ENCODE measurements around the gene ABAT. TPM values are rescaled to one million over a fixed set of nuclear protein-coding genes. Genes with fewer than 3 reads are reported as not detected.

The ABAT gene
- total RNA-seq, 1 donor from 2014 or later: 3.8 TPM

GRCh38 chr16:8717892-8718415 is 43.5 kb downstream of the ABAT start:
- no peak for DNase-seq (ENCODE audit: low read depth)

DNA sequence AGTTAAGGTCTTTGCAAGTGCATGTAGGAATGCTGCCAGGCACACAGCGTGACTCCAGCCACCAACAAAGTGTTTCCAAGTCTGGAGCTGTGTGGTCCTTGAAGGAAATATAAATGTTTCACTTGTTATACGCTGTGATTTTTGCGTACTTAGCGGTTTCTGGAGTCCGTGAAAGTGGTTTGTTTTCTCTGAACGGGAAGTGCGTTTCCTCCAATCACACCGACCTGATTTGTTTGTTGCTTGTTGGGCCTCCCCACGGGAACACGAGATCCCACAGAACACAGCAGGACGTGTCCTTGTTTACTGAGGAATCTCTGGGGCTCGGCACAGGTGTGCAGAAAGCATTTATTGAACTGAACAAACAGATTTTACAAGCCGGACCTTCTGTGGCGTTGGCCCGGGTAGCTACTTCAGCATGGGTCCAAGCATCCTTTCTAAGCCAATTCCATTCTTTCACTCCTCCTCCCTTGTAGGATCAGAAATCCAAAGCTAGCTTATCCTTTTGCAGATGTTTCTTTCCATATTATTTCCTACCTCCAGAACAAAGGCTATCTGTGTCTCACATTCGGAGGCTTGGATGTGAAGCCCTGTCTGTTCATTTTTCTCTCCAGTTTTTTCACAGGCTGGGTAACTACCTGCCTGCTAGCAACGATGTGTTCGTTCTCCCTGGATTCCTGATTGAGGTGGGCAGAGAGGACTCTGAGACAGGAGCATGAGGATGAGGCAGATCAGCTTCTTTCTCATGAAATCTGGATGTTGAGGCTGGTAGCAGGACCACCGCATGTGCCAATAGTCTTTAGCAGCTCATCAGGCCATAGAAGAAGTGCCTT is 44.6 kb downstream of the ABAT start:
- no peak for DNase-seq (ENCODE audit: low read depth)

- peak; percentile 42 for DNase-seq (ENCODE audit: low read depth)
Observed at GRCh38 chr16:8720080-8720966, 45.9 kb downstream of the ABAT start.

GRCh38 chr16:8720967-8721308 is 46.5 kb downstream of the ABAT start:
- DNase-seq (ENCODE audit: low read depth): no peak

- DNase-seq (ENCODE audit: low read depth): no peak
Observed at GRCh38 chr16:8721336-8722024, 47.1 kb downstream of the ABAT start.

- DNase-seq (ENCODE audit: low read depth): no peak
Observed at GRCh38 chr16:8722025-8722348, 47.6 kb downstream of the ABAT start.

GRCh38 chr16:8725513-8726178 is 51.2 kb downstream of the ABAT start:
- DNase-seq (ENCODE audit: low read depth): no peak

- no peak for DNase-seq (ENCODE audit: low read depth)
Observed at GRCh38 chr16:8727131-8727806, 52.9 kb downstream of the ABAT start.

GRCh38 chr16:8727857-8728618 is 53.6 kb downstream of the ABAT start:
- no peak for DNase-seq (ENCODE audit: low read depth)

GRCh38 chr16:8729779-8730334 is 55.4 kb downstream of the ABAT start:
- DNase-seq (ENCODE audit: low read depth): no peak

- no peak for DNase-seq (ENCODE audit: low read depth)
Observed at GRCh38 chr16:8730335-8730915, 56.0 kb downstream of the ABAT start.

DNA sequence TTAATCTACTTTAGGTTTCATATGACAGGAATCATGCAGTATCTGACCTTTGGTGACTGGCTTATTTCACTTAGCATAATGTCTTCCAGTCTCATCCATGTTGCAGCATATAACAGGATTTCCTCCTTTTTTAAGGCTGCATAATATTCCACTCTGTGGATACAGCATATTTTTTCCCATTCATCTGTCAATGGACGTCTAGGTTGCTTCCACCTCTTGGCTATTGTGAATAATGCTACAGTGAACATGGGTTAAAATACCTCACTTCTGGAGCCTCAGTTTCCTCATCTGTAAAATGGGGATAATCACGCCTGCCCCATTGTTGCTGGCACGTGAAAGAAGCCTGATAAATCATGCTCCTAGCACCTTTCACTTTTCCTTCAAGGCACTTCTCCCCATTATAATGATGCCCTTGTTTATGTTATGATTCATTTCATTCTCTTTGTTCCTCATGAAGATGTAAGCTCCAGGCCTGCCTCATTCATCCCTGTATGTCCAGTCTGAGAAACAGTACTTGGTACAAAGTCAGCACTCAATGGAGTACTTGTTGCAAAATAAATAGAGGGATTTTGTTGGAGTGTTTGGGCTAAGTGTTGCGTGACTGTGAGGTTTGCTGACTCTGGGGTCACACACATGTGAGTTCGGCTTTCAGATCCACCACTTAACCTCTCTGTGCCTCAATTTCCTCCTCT is 59.6 kb downstream of the ABAT start:
- no peak for DNase-seq (ENCODE audit: low read depth)

GRCh38 chr16:8735574-8735973 is 61.2 kb downstream of the ABAT start:
- no peak for DNase-seq (ENCODE audit: low read depth)

GRCh38 chr16:8736123-8736668 is 61.8 kb downstream of the ABAT start:
- no peak for DNase-seq (ENCODE audit: low read depth)

- DNase-seq (ENCODE audit: low read depth): no peak
Observed at GRCh38 chr16:8739151-8739550, 64.7 kb downstream of the ABAT start.

GRCh38 chr16:8739989-8740704 is 65.7 kb downstream of the ABAT start:
- DNase-seq (ENCODE audit: low read depth): no peak

DNA sequence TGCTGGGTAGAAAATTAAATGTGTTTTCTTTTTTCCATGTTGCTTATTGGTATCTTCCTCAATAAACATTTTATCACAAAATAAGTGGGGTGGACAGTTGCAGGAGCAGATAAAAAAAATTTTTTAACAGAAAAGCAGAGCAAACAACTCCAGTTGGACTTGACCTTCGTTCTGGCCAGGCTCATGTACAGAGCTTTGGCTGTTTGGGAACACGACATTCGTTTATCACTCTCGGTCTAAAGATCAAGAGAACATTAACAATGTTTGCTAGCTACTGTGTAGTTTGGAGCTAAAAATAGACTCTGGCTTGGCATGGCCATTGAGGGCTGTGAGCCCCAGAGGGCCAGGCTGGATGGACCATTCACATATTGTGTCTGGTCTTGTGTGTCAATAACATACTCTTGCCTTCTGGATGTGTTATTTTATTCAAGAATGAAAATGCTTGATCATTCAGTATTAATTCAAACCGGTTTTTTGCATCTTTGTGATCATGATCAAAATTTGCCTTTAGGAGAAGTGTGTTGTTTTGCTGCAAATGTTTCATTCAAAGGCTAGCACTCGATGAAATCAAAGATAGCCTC is 66.4 kb downstream of the ABAT start:
- no peak for DNase-seq (ENCODE audit: low read depth)

GRCh38 chr16:8741636-8742035 is 67.2 kb downstream of the ABAT start:
- no peak for DNase-seq (ENCODE audit: low read depth)

All from renal cortical epithelial cell (primary cell).